HTERT RPE-1 (cell line): ENCODE data around the gene GCLC.
"Not testable (repeated sequence)": the region's sequence is repeated elsewhere in the genome, so short reads cannot be mapped to it uniquely, and the experiment has no call there.

Experiments
- in situ Hi-C: fragments of 300-500 bp; cut with MboI; formaldehyde crosslinking; loops from 4 replicates; pipeline ENCODE4 v1.14.3; 2020; ENCODE audit warnings: low sequenced_read_pairs

The GCLC gene

GRCh38 chr6:53564401-53565065 lies 19.6 kb upstream of the GCLC start:
- in situ Hi-C loops: no loop called here

- in situ Hi-C loops: no loop called here
Measured at GRCh38 chr6:53556986-53557715, 12.2 kb upstream of the GCLC start.

- in situ Hi-C loops: not testable (repeated sequence)
Measured at GRCh38 chr6:53553600-53553999, 8.7 kb upstream of the GCLC start.

GRCh38 chr6:53551681-53552080 lies 6.8 kb upstream of the GCLC start:
- in situ Hi-C loops: not testable (repeated sequence)

GRCh38 chr6:53547811-53548496 lies 3.1 kb upstream of the GCLC start:
- in situ Hi-C loops: no loop called here

- in situ Hi-C loops: no loop called here
Measured at GRCh38 chr6:53547166-53547810, 2.4 kb upstream of the GCLC start.

GRCh38 chr6:53546281-53546680 lies 1.4 kb upstream of the GCLC start:
- in situ Hi-C loops: no loop called here

GRCh38 chr6:53544217-53544469 lies 758 bp downstream of the GCLC start:
- in situ Hi-C loops: no loop called here

- in situ Hi-C loops: no loop called here
Measured at GRCh38 chr6:53543359-53544216, 1.3 kb downstream of the GCLC start.

- in situ Hi-C loops: no loop called here
Measured at GRCh38 chr6:53541900-53542299, 3.0 kb downstream of the GCLC start.

- in situ Hi-C loops: no loop called here
Measured at GRCh38 chr6:53540129-53540692, 4.7 kb downstream of the GCLC start.

- in situ Hi-C loops: no loop called here
Measured at GRCh38 chr6:53539561-53539960, 5.3 kb downstream of the GCLC start.

- in situ Hi-C loops: no loop called here
Measured at GRCh38 chr6:53536561-53536960, 8.3 kb downstream of the GCLC start.

GRCh38 chr6:53532942-53533341 lies 12.0 kb downstream of the GCLC start:
- in situ Hi-C loops: no loop called here

GRCh38 chr6:53532061-53532797 lies 12.7 kb downstream of the GCLC start:
- in situ Hi-C loops: no loop called here

GRCh38 chr6:53530780-53531386 lies 14.0 kb downstream of the GCLC start:
- in situ Hi-C loops: no loop called here

GRCh38 chr6:53530346-53530745 lies 14.6 kb downstream of the GCLC start:
- in situ Hi-C loops: no loop called here

- in situ Hi-C loops: no loop called here
Measured at GRCh38 chr6:53529324-53530036, 15.4 kb downstream of the GCLC start.

GRCh38 chr6:53528107-53528506 lies 16.8 kb downstream of the GCLC start:
- in situ Hi-C loops: no loop called here
